ENCODE data around the gene SERPINI2.

The SERPINI2 gene, protein sequence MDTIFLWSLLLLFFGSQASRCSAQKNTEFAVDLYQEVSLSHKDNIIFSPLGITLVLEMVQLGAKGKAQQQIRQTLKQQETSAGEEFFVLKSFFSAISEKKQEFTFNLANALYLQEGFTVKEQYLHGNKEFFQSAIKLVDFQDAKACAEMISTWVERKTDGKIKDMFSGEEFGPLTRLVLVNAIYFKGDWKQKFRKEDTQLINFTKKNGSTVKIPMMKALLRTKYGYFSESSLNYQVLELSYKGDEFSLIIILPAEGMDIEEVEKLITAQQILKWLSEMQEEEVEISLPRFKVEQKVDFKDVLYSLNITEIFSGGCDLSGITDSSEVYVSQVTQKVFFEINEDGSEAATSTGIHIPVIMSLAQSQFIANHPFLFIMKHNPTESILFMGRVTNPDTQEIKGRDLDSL

DNA sequence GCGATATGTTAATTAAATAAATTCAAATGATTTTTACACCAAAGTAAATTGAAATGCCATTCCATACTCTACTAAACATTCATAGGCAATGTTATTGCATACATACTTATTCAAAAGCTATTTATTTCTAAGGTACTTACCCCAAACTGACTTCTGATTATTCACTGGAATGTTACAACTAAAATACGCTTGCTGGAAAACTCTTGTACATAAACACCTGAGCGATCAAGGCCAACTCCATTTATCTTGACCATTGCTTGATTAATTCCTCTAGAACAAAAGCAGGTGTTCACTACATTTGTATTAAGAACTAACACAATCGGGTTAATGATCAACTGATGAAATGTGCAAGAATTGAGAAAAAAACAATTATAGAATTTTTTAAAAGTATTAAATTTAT, at the start of gene SERPINI2:
SERPINI2 (minus strand) TSS at position 180 of the 400 bp plus-strand sequence. CDS start 2,208 bp downstream, outside the sequence.
- no peak for DNase-seq

DNA sequence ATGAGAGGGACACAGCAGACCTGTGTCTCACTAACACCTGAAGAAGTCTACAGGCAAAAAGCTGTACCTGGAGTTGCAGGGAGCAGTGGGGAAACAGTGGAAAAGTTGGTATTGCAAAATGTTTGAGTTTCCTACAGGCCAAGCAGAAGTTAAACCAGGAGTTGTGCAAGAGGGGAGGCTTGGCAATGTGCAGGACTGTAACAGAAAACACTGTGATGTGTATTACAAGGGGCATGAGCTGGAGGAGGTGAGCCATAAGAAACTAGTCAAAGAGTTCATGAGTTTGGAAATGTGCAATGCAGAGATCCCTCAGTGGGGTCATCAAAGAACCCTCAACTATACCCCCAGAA, 47.1 kb upstream of the SERPINI2 start:
- DNase-seq, result no peak

DNA sequence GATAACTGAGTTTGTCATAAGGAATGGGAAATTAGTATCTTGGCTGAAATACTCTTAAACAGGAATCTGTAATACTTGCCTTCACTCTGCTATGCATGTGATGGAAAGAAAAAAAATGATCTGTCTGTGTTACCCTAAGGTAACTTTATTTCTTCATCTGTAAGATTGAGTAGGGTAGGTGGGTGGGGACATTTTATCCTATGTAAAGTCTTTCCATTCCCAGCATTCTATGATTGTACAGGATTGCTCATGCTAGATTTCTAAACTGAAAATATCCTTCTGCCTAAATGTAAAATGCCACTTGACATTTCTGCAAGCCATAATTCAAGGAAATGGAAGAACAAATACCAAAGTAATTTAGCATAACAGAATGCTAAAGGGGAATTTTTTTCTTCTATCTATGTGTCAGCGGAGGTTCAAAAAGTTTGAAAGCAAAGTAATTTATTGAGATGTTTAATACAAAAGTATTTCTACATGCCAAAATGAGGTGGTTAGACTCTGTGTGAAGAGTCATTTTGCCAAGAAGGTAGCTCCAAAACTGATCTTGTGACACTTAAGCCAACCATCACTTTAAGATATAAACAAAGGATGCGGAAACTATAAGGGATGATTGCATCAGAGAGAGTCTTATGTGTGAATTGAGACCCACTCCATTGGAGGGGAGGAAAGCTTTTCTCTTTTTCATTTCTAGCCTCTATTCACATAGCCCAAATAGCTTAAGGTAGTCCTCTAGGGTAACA, 46.6 kb upstream of the SERPINI2 start:
- no peak for DNase-seq

DNA sequence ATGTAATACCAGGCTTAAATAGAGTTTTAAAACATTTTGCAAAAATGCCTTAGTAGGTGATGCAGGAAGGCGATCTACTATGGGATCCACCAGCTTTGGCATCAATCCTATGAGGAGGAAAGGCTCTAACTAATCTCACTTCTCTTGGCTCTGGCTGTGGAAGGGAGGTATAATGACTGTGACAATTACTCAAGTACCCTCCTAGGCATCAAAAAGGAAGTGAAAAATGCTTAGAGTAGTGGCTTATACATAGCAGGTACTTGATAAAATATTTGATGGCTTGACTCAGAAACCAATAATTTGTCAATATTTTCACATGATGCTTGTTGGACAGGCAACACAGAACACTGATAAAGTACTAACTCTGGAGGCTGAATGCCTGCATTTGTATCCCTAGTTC, 34.1 kb upstream of the SERPINI2 start:
- DNase-seq, result no peak

DNA sequence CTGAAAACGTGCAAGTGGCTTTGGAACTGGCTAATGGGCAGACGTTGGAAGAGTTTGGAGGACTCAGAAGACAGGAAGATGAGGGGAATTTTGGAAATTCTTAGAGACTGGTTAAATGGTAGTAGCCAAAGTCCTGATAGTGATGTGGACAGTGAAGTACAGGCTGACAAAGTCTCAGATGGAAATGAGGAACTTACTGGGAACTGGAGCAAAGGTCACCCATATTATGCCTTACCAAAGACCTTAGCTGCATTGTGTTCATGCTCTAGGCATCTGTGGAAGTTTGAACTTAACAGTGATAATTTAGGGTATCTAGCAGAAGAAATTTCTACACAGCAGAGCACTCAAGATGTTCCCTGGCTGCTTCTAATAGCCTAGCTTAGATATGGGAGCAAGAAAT, 28.6 kb upstream of the SERPINI2 start:
- DNase-seq, result no peak

DNA sequence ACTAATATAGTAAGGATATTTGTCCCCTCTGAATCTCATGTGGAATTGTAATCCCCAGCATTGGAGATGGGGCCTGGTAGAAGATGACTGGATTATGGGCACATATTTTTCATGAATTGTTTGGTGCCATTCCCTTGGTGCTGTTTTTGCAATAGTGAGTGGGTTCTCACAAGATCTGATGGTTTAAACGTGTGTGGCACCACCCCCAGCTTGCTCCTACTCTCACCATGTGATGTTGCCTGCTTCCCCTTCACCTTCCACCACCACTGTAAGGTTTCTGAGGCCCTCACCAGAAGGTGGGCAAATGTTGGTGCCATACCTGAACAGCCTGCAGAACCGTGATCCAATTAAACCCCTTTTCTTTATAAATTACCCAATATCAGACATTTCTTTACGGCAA, 28.1 kb upstream of the SERPINI2 start:
- no peak for DNase-seq

DNA sequence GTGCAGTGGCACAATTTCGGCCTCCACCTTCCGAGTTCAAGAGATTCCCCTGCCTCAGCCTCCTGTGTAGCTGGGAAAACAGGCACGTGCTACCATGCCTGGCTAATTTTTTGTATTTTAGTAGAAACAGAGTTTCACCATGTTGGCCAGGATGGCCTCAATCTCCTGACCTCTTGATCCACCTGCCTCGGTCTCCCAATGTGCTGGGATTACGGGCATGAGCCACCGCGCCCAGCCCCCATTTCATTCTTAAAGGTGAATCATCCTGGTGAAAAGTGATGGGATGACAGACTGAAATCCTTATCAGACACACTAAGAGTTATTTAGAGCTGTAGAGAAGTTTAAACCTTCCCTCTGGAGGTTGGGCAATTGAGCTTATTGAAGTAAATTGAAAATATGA, 24.1 kb upstream of the SERPINI2 start:
- no peak for DNase-seq

DNA sequence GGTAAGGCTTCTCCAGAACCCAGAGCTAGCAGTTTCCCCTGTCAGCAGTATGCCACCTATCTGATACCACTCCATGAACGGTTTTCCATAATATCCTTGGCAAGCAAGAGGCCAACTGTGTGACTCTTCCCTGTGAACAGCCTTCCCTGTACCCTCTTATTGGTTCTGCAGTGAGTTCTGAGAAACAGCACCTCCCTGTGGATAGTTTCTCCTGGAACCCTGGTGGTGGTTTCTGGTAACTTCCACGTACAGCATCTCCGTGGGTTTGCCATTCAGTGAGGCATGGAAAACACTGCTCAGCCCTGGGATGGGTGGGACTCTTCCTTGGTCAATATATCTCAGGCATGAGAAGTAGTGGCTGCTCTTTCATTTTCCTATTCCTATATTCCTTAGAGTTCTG, 19.4 kb upstream of the SERPINI2 start:
- DNase-seq, result no peak

DNA sequence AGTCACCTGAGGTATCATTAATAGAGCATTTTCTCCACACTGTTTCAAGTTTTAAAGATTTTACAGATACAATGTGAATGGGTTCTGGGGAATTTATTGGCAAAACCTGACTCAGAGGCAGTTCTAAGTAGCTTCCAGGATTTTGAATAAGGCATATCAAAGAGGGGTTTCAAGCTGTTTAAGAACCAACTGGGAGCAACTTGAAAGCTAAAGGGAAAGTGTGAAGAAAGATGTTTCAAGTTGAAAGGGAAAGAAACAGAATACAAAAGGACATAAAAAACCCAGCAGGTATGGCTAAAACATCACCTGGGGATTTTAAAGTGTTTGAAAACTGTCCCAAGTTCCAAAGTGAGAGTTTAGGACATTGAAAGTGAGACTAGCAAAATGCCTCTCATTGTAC, 17.8 kb upstream of the SERPINI2 start:
- no peak for DNase-seq

DNA sequence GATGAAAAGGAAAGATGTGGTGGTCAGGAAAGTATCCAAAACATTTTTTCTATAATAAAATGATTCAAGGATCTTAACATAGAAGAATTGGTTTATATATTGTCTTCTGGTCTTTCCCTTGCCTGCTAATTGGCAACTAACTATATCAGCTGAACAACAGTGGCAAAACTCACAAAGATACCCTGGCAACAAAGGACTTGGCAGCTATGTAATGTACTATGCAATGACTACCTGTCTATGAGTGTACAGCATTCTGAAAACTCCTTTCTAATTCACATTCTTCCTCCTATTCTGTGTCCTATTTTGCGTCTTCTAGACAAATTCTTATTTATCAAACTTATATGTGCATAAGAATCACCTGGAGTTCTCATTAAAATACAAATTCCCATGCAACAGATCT, 15.7 kb upstream of the SERPINI2 start:
- no peak for DNase-seq

DNA sequence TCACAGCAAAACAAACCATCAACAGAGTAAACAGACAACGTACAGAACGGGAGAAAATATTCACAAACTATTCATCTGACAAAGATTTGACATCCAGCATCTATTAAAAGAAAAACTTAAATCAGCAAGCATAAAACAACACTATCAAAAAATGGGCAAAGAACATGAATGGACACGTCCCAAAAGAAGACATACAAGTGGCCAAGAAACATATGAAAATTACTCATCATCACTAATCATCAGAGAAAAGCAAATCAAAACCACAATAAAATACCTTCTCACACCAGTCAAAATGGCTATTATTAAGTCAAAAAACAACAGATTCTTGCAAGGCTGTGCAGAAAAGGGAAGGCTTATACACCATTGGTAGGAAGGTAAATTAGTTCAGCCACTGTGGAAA, 13.7 kb upstream of the SERPINI2 start:
- DNase-seq, result no peak

DNA sequence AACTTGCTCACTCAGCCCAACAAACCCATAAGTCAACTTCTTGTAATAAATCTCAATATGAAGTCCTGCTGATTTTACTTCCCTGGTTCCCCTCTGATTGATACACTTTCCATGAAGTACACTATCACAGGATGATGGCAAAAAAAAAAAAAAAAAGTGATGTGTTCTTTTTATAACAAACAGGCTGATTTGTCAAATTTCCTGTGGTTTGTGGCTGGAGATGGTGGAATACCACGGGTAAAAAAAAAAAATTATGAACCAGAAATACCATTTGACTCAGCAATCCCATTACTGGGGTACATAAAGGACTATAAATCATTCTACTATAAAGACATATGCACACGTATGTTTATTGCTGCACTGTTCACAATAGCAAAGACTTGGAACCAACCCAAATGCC, 10.7 kb upstream of the SERPINI2 start:
- no peak for DNase-seq

DNA sequence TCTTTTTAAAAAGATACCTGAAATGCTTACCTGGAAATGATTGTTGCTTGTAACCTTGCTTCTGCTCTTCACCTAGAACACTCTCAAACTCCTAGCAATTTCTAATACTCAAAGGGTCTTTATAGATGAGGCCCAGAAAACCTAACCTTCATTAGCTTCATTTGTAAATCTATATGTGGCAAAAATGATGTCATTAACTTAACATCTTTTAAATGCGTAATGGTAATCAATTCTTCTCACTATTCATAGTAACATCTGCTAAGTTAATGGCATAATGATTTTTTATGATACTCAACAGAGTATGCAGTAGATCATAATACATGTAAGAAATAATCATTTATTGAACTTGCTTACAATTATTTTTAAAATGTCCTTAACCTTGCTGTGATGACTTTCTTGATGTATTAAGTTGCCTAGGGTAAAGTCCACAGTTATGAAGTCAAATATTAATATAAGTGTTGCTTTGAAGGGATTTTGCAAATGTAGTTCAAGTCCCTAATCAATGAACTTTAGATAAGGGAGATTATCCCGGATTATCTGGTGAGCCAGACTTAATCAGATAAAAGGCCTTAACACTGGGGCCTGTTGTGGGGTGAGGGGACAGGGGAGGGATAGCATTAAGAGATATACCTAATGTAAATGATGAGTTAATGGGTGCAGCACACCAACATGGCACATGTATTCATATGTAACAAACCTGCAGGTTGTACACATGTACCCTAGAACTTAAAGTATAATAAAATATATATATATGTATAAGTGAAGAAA, 10.1 kb upstream of the SERPINI2 start:
- DNase-seq, result no peak

DNA sequence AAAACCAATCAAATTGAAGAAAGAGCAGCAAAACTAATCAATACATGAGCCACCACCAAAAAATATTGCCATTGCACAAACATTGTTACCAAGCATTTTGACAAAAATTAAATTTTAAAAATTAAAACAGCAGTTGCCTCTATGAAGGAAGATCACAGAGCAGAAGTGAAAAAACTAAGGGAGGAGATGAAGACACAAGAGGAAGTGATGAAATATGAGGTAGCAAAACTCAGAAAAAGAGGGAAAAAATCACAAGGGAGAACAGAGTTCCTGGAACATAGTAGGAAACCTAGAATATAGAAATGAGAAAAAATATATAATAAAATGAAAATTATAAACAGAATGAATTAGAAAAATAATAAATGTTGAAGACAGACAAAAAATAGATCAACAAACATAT, 7.3 kb upstream of the SERPINI2 start:
- no peak for DNase-seq

DNA sequence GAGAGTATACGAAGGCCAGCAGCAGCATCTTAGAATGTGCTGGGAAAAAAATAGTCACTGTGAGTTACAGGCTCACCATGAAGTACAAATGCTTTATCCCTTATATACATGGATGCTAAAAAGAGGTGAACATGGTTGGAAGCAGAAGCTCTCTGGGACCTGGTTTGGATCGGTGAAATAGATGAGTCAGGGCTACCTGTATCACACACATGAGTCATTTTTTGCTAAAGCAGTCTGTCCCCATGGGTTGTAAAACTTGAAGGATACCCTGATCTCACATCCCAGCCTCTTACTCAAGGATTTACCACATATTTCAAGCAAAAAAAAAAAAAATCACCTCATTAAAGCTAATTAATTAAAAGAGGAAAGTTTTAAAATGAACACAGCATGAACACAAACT, 6.9 kb upstream of the SERPINI2 start:
- no peak for DNase-seq

DNA sequence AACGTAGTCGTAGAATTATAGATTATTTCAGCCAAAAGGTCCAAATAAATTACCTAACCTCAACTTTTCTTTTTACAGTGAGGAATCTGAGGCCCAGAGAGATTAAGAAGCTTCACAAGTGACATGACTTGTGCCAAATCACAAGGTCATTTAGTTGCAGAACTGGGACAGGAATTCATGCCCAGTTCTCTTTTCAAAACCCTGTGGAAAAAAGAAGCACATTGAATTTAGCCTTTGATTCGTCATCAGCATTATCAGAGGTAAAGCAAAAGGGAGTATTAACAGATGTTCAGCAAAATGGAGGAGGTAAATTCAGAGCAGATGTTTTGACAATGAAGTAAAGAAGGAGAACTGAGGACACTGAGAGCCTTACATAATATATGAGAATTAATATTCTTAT, 4.5 kb downstream of the SERPINI2 start:
- no peak for DNase-seq

DNA sequence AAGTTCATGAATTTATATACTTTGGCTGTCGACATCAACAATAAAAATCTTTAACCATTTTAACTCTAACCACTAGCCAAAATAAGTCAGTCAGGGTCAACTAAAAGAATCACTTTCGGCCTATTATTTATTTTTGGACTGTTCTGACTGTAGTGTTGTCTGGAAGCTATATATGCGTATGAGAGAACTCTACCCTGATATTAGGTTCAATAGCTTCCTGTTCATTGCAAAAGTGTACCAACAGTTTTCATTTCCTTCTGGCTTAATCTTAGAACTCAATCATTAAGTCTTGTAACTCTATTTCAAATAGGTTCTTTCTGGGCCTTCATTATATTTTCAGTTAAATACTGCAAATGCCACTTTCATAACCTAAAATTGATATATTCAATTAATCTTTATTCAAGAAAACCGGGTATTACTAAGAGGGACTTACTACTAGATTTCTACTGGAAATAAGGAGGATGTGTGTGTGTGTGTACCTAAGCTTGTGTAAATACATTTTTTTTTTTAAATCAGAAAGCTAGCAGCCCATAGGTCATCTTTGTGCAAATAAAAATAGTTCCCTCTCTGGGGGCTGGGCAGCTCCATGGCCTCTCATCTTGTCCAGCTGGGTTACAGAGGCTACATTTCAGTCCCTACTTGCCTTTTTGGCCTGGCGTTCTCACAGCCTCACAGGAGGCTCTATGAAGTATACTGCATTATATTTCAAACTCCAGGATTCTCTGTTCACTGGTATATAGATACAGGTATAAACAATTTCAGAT, 5.8 kb downstream of the SERPINI2 start:
- DNase-seq, result no peak

DNA sequence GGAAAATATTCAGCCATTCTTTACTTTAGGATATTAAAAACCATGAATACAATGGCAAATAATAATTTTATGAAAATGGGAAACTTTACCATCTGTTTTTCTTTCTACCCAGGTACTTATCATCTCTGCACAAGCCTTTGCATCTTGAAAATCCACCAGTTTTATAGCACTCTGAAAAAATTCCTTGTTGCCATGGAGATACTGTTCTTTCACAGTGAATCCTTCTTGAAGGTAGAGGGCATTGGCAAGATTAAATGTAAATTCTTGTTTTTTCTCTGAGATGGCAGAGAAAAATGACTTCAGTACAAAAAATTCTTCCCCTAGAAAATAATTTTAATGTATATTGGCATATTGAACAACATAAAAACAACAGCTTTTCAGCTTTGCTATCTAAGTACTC, 6.9 kb downstream of the SERPINI2 start:
- no peak for DNase-seq

DNA sequence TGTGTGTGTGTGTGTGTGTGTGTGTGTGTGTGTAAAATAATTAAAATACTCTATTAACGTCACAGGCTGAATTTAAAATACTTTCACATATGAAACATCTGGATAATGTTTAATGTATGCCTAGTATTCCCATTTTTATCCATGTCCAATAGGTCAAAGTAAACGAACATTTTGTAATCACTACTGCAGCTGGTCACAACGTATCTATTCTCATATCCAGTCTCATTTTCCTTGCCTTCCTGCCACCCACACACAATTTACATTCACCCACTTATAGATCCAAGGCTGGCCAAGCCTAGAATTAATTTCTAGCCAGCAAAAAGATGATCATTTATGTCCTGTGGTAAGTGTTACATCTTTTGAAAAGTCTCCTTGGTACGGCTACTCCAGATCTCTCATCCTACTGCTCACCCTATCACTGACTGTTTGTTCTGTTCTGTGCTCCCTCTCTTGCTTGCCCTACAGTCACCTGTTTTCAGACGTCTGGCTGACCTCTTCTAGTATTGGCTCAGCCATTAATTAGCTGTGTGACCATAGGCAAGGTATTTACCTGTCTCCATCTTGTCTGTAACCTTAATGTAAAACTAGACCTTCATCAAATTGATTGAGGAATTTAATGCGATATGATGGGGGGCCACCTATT, 17.6 kb downstream of the SERPINI2 start:
- DNase-seq, result no peak

DNA sequence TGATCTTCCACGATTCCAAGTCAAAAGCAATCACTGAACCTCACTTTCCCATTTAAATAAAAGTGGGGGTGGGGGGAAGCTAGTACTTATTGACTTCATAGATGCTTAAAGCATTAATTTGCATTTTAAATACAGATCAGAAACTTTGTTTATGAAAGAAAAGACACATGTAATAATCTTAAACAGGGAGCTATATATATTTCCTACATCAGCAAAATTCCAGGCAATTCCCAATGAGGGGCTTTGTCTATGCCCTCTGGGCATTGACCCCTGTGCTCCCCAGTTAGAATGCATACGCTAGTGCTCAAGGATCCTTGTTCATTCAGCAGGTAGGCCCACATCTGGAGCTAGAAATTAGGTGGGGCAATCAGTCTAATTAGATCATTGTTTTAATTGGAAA, 20.0 kb downstream of the SERPINI2 start:
- DNase-seq, result no peak

DNA sequence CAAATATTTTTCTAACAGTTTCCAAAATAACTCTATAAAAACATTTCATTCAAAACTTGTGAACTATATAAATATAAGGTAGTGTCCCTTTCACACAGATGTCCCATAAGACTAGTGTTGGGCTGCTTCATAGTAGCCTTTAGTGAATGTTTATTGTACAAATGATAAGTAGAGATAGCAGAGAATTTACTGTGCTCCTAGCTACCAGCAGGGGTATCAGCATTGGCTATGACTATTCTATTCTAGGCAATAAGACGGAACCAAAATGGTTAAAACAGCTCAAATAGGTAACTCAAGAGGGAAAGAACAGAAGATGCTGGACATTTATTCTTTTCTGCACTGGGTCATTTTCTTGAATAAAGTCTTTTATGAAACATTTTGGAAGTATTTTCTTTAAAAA, 22.6 kb downstream of the SERPINI2 start:
- DNase-seq, result no peak

DNA sequence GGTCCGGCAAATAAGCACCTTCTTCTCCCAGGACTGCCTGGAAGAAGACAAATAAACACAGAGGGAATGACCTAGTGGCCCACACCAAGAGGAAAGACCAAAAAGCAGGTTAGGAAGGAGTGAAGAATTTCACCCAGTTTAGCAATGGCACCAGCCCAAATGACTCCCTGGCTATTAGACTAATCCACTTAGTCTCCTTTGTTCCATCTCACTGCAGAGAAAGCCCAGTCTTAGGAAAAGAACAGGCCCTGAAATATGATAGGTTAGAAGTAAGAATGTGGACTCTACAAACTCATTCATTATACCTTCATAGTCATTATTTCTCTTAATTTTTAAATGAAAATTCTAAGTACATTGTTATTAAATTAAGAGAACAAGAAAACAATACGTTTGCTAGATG, 23.2 kb downstream of the SERPINI2 start:
- DNase-seq, result no peak

DNA sequence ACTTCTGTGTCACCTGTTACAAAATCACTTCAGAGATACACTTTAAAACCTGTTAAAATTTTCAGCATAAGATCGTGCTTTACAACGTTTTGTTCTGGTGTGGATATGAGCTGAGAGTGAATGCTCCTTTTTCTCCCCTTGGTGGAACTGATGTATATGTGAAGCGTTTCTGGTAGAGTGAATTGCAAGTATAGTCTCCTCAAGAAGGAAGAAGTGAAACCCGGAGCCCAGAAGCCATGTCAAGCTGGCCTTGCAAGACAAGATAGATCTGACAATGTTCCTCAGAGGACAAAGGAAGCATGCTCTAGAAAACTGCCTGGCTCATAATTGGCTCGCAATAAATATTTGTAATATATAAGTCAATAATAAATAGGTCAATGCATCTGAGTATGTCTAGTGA, 23.6 kb downstream of the SERPINI2 start:
- no peak for DNase-seq
